Epidermal melanocyte (primary cell): ENCODE measurements around the gene TMEM31.
A peak's percentile ranks its signal among the peaks of the same experiment; 100 is the strongest.

Experiments used
- DNase-seq: peaks from one replicate; pipeline ENCODE4 v3.0.0; 2011; ENCODE audit warnings: low spot score; ENCODE audit not compliant: insufficient read length

The TMEM31 gene

GRCh38 chrX:103710609-103711008 is at the start of gene TMEM31:
TSS of gene TMEM31 (plus strand) at chrX:103710909. CDS start at chrX:103712259, 1,350 bp downstream.
- DNase-seq = no peak

- DNase-seq = no peak
These were observed 46.5 kb upstream of the TMEM31 start for GRCh38 chrX:103663981-103664762.

GRCh38 chrX:103666202-103667107 is 44.3 kb upstream of the TMEM31 start:
- no peak for DNase-seq

- no peak for DNase-seq
These were observed 41.0 kb upstream of the TMEM31 start for GRCh38 chrX:103669745-103670144.

GRCh38 chrX:103674531-103675454 is 35.9 kb upstream of the TMEM31 start:
- no peak for DNase-seq

- DNase-seq = no peak
These were observed 32.3 kb upstream of the TMEM31 start for GRCh38 chrX:103678199-103678993.

- no peak for DNase-seq
These were observed 29.3 kb upstream of the TMEM31 start for GRCh38 chrX:103681443-103681842.

GRCh38 chrX:103685396-103685795 is 25.3 kb upstream of the TMEM31 start:
- DNase-seq = no peak

- peak; percentile 64 for DNase-seq
These were observed 24.3 kb upstream of the TMEM31 start, which contains the start of gene MORF4L2 for GRCh38 chrX:103686199-103687072. TSS of gene MORF4L2 (minus strand) at chrX:103686699. CDS start at chrX:103677027, 9,672 bp downstream.

- no peak for DNase-seq
These were observed 23.5 kb upstream of the TMEM31 start for GRCh38 chrX:103687073-103687695.

- no peak for DNase-seq
These were observed 23.0 kb upstream of the TMEM31 start for GRCh38 chrX:103687696-103688201.

- no peak for DNase-seq
These were observed 21.8 kb upstream of the TMEM31 start for GRCh38 chrX:103688946-103689345.

GRCh38 chrX:103691059-103691458 is 19.6 kb upstream of the TMEM31 start:
- no peak for DNase-seq

GRCh38 chrX:103697687-103698086 is 13.0 kb upstream of the TMEM31 start:
- no peak for DNase-seq

- no peak for DNase-seq
These were observed 11.5 kb upstream of the TMEM31 start for GRCh38 chrX:103699243-103699642.

- DNase-seq = no peak
These were observed 5.8 kb upstream of the TMEM31 start for GRCh38 chrX:103704863-103705262.

GRCh38 chrX:103716962-103717361 is 6.3 kb downstream of the TMEM31 start:
- no peak for DNase-seq

GRCh38 chrX:103718120-103718519 is 7.4 kb downstream of the TMEM31 start:
- DNase-seq = no peak

- DNase-seq = no peak
These were observed 11.8 kb downstream of the TMEM31 start for GRCh38 chrX:103722505-103722904.
